GM12878 (cell line): ENCODE data around the gene IRAK3. TPM values are rescaled to one million over a fixed set of nuclear protein-coding genes. Genes with fewer than 3 reads are reported as not detected.

Source experiments
- ATAC-seq: fragments of 200-7000 bp; cut with Tn5 transposase; 3 replicates; pipeline ENCODE4 v1.9.1; 2020; ENCODE audit warnings: mild to moderate bottlenecking, moderate library complexity
- BruUV-seq: library from RNA; stranded (reverse); fragments of 400-500 nt; replicated peaks from 2 replicates; lab custom pipeline; 2021; lab: Mats Ljungman, UMichigan
- CTCF ChIA-PET: fragments of 300-600 bp; sonication (Branson Sonifier 250); formaldehyde crosslinking; extraction: SDS; loops from one replicate; lab custom pipeline; 2021; ENCODE audit warnings: inconsistent platforms; lab: Yijun Ruan, JAX
- POLR2A ChIA-PET: fragments of 350-600 bp; formaldehyde crosslinking; extraction: SDS; loops from one replicate; lab custom pipeline; 2021; ENCODE audit warnings: inconsistent platforms; lab: Charles Lee
- RAD21 ChIA-PET: fragments of 300-600 bp; sonication (Branson Sonifier 250); formaldehyde crosslinking; loops from one replicate; lab custom pipeline; 2023; ENCODE audit warnings: antibody characterized with exemption; ENCODE audit not compliant: unreplicated experiment; lab: Charles Lee
- SMC1A ChIA-PET: fragments of 300-600 bp; sonication (Branson Sonifier 250); formaldehyde crosslinking; loops from one replicate; lab custom pipeline; 2023; ENCODE audit not compliant: unreplicated experiment, uncharacterized antibody; lab: Charles Lee
- DNase-seq: peaks from one replicate; pipeline ENCODE4 v3.0.0-alpha.2; 2011; ENCODE audit warnings: low read depth, low spot score
- FAIRE-seq: peaks from 3 replicates; lab custom pipeline; 2011; peaks lifted over from hg19 to GRCh38; lab: Jason Lieb, UNC
- H2AFZ ChIP-seq: 2 replicates; pipeline ENCODE4 v1.6.0; 2011; ENCODE audit warnings: low read depth, low read length, control low read depth; ENCODE audit not compliant: control insufficient read depth
- H3K27ac ChIP-seq: 2 replicates; pipeline ENCODE4 v1.5.1; 2011; ENCODE audit warnings: control low read depth; ENCODE audit not compliant: control insufficient read depth, insufficient read depth
- H3K27me3 ChIP-seq, 2 experiments: replicated peaks in 1 of 2; 2 replicates each; pipeline versions ENCODE4 v1.6.0 to v1.6.1; 2011; ENCODE audit warnings: low read length in 1 of 2; ENCODE audit not compliant: control insufficient read depth in 2 of 2, insufficient read depth in 2 of 2
- H3K36me3 ChIP-seq, 2 experiments: 2 replicates each; pipeline ENCODE4 v1.5.1; 2011; ENCODE audit warnings: low read length in 1 of 2; ENCODE audit not compliant: control insufficient read depth in 2 of 2, insufficient read depth in 2 of 2
- H3K4me1 ChIP-seq: 2 replicates; pipeline ENCODE4 v1.6.1; 2011; ENCODE audit warnings: mild to moderate bottlenecking, low read length, moderate library complexity, mixed read lengths; ENCODE audit not compliant: control insufficient read depth, insufficient read depth
- H3K4me2 ChIP-seq: 2 replicates; pipeline ENCODE4 v1.6.0; 2011; ENCODE audit warnings: control low read depth; ENCODE audit not compliant: control insufficient read depth, insufficient read depth
- H3K4me3 ChIP-seq: fragments of 200-600 bp; sonication (generic); 2 replicates; pipeline ENCODE4 v1.5.1; 2016
- H3K79me2 ChIP-seq: 2 replicates; pipeline ENCODE4 v1.6.0; 2011; ENCODE audit warnings: low read length; ENCODE audit not compliant: control insufficient read depth, insufficient read depth
- H3K9ac ChIP-seq: 2 replicates; pipeline ENCODE4 v1.8.0; 2011; ENCODE audit warnings: low read length, control low read depth, mixed read lengths; ENCODE audit not compliant: control insufficient read depth, insufficient read depth
- H3K9me3 ChIP-seq: replicated peaks from 3 replicates; pipeline ENCODE4 v1.5.1; 2011; ENCODE audit warnings: mild to moderate bottlenecking, low read length; ENCODE audit not compliant: control insufficient read depth, insufficient read depth
- H4K20me1 ChIP-seq: 2 replicates; pipeline ENCODE4 v1.6.0; 2011; ENCODE audit not compliant: control insufficient read depth, insufficient read depth
- ATF3 ChIP-seq: IDR thresholded peaks from 2 replicates; pipeline ENCODE4 v1.6.1; 2011; ENCODE audit warnings: low read depth, mild to moderate bottlenecking, low read length, moderate library complexity, borderline replicate concordance; ENCODE audit errors: extremely low read depth
- BCL3 ChIP-seq: IDR thresholded peaks from 2 replicates; pipeline ENCODE4 v1.6.1; 2011; ENCODE audit warnings: borderline replicate concordance, low read depth, mild to moderate bottlenecking, moderate library complexity, low read length; ENCODE audit not compliant: insufficient read depth, poor library complexity, severe bottlenecking
- CBX5 ChIP-seq: sonication (generic); IDR thresholded peaks from 2 replicates; pipeline ENCODE4 v1.6.1; 2016; ENCODE audit warnings: low read depth, moderate library complexity, mild to moderate bottlenecking, inconsistent platforms
- CHD2 ChIP-seq: IDR thresholded peaks from 2 replicates; pipeline ENCODE4 v1.6.1; 2011; ENCODE audit warnings: low read depth, low read length, improper control_type of control experiment, borderline replicate concordance
- CHD4 ChIP-seq: fragments of 200-600 bp; sonication (generic); IDR thresholded peaks from 2 replicates; pipeline ENCODE4 v1.6.1; 2016; ENCODE audit warnings: mild to moderate bottlenecking
- ELK1 ChIP-seq: IDR thresholded peaks from 2 replicates; pipeline ENCODE4 v1.6.1; 2012; ENCODE audit warnings: low read depth, low read length, improper control_type of control experiment
- FOXK2 ChIP-seq: fragments of 450-650 bp; IDR thresholded peaks from 2 replicates; pipeline ENCODE4 v1.6.1; 2017; ENCODE audit warnings: mild to moderate bottlenecking, moderate library complexity
- IKZF1 ChIP-seq: fragments of 450-650 bp; conservative IDR thresholded peaks from 2 replicates; pipeline ENCODE4 v1.6.1; 2017; ENCODE audit warnings: antibody characterized with exemption, mild to moderate bottlenecking
- KLF5 ChIP-seq: fragments of 450-650 bp; IDR thresholded peaks from 2 replicates; pipeline ENCODE4 v1.6.1; 2014; ENCODE audit warnings: mild to moderate bottlenecking; ENCODE audit not compliant: partially characterized antibody
- MEF2A ChIP-seq: IDR thresholded peaks from 2 replicates; pipeline ENCODE4 v1.6.1; 2011; ENCODE audit warnings: low read depth, mild to moderate bottlenecking, low read length, moderate library complexity; ENCODE audit not compliant: insufficient read depth
- MLLT1 ChIP-seq: fragments of 450-650 bp; IDR thresholded peaks from 2 replicates; pipeline ENCODE4 v1.6.1; 2016; ENCODE audit warnings: mild to moderate bottlenecking
- PAX5 ChIP-seq: IDR thresholded peaks from 2 replicates; pipeline ENCODE4 v1.6.1; 2011; ENCODE audit warnings: low read depth, low read length, borderline replicate concordance
- POLR2AphosphoS5 ChIP-seq: IDR thresholded peaks from 2 replicates; pipeline ENCODE4 v1.6.1; 2011; ENCODE audit warnings: mild to moderate bottlenecking, low read length, inconsistent platforms
- RB1 ChIP-seq: fragments of 450-650 bp; formaldehyde crosslinking; IDR thresholded peaks from 2 replicates; pipeline ENCODE4 v1.6.1; 2017; ENCODE audit warnings: mild to moderate bottlenecking, borderline replicate concordance
- RFX5 ChIP-seq: IDR thresholded peaks from 2 replicates; pipeline ENCODE4 v1.6.1; 2011; ENCODE audit warnings: low read depth, low read length, improper control_type of control experiment
- ZNF207 ChIP-seq: fragments of 450-650 bp; IDR thresholded peaks from 2 replicates; pipeline ENCODE4 v1.6.1; 2014; ENCODE audit warnings: antibody characterized with exemption, mild to moderate bottlenecking, borderline replicate concordance
- ZNF24 ChIP-seq: fragments of 450-650 bp; IDR thresholded peaks from 2 replicates; pipeline ENCODE4 v1.6.1; 2017; ENCODE audit warnings: antibody characterized with exemption, mild to moderate bottlenecking
- ZNF592 ChIP-seq: fragments of 450-650 bp; IDR thresholded peaks from 2 replicates; pipeline ENCODE4 v1.6.1; 2017; ENCODE audit warnings: mild to moderate bottlenecking, moderate library complexity
- in situ Hi-C: fragments of 300-500 bp; cut with MboI; formaldehyde crosslinking; loops from 9 replicates; pipeline ENCODE4 v1.14.3; 2018; ENCODE audit warnings: mixed read lengths
- intact Hi-C: fragments of 100-400 bp; cut with micrococcal nuclease; formaldehyde crosslinking; loops from one replicate; pipeline ENCODE4 v1.14.2; 2022; ENCODE audit not compliant: unreplicated experiment
- polyA plus RNA-seq, 11 experiments: library from polyadenylated mRNA; depleted of rRNA in 4 of 11; unstranded in 6 of 11; stranded (reverse) in 5 of 11; fragments of >200 nt; fragmentation: Nextera tagmentation in 4 of 11; fragmentation: Illumina TruSeq in 1 of 11; extraction: Ambion mirVana in 4 of 11; extraction: Trizol in 1 of 11; gene quantifications; 1 replicate in 1 of 11; 2 replicates in 10 of 11; pipeline versions ENCODE4 v1.2.1 to v1.2.3, GENCODE V29; 2011 to 2016; ENCODE audit warnings: inconsistent platforms in 2 of 11, missing spikeins in 2 of 11, low read depth in 1 of 11
- total RNA-seq, 4 experiments: library from RNA; depleted of rRNA in 3 of 4; stranded (reverse); fragments of >200 nt in 3 of 4; fragmentation: Illumina TruSeq in 1 of 4; extraction: Trizol in 1 of 4; gene quantifications; 2 replicates each; pipeline versions ENCODE4 v1.2.1 to v1.2.3, GENCODE V29; 2013 to 2021

The IRAK3 gene
- total and polyA plus RNA-seq, 10 of the 15 experiments (the other 5 are each of a cell fraction or from before 2014, with no cell fraction given): 1.4 to 14.1 (median 5.4) TPM

- in situ Hi-C loops (no loop called here), intact Hi-C loops (no loop called here)
- H3K4me1 ChIP-seq: no peaks in the 10 kb centered on the region
- BruUV-seq: no TSS peak
- CTCF ChIA-PET: interaction anchor here (1.5 to 2.2 kb wide), 2 partner anchors 14 to 153 kb away, joined by 4 to 8 read pairs; no protein-coding TSS in a partner anchor
- RAD21 ChIA-PET: no interaction called here
- no peaks in the 10 kb centered on the region for H3K9me3 ChIP-seq
- no peaks in the 10 kb centered on the region for H3K36me3 ChIP-seq
- H3K4me3 ChIP-seq: no peak overlapping the region
- ATAC-seq: no peak
- no peak overlapping the region for H2AFZ ChIP-seq
- no peak for DNase-seq
- H3K27me3 ChIP-seq: no peaks in the 10 kb centered on the region
- POLR2A ChIA-PET: no interaction called here
- H3K4me2 ChIP-seq: no peak overlapping the region
- FAIRE-seq: no peak
- H3K79me2 ChIP-seq: no peaks in the 10 kb centered on the region
- SMC1A ChIA-PET: no interaction called here
- no peak overlapping the region for H3K9ac ChIP-seq
- no peaks in the 10 kb centered on the region for H4K20me1 ChIP-seq
- no peak overlapping the region for H3K27ac ChIP-seq
- TF ChIP-seq MEF2A (no peak), CBX5 (no peak), BCL3 (no peak), PAX5 (no peak), ATF3 (no peak), RB1 (no peak), IKZF1 (no peak), MLLT1 (no peak), ZNF207 (no peak), CHD2 (no peak), ZNF592 (no peak), RFX5 (no peak), ELK1 (no peak), CHD4 (no peak), ZNF24 (no peak), KLF5 (no peak), FOXK2 (no peak), POLR2AphosphoS5 (no peak)
Observed at GRCh38 chr12:66255737-66256136, 66.7 kb downstream of the IRAK3 start.
